ENCODE data around the gene ST3GAL2. TPM values are rescaled to one million over a fixed set of nuclear protein-coding genes. Genes with fewer than 3 reads are reported as not detected.

ST3GAL2 gene
- total and polyA plus RNA-seq, 9 of the 15 experiments (the other 6 are each of a cell fraction or from before 2014, with no cell fraction given), result 1.5 to 108 (median 34.3) TPM

GRCh38 chr16:70395345-70395901 is 43.5 kb downstream of the ST3GAL2 start (continued):
- peak; percentile 23; the same call in 1 of the 2 replicates for TF ChIP-seq POLR2AphosphoS2 (IDR thresholded peaks at IDR 0.05; ENCODE audit: low read length)
- no peak for TF ChIP-seq JUN (IDR thresholded peaks at IDR 0.05; ENCODE audit: borderline replicate concordance, low read depth, low read length)
- no peak for TF ChIP-seq JUN (CRISPR knock-in tag; IDR thresholded peaks at IDR 0.05; ENCODE audit: borderline replicate concordance)
- TF ChIP-seq, protein P1, sequence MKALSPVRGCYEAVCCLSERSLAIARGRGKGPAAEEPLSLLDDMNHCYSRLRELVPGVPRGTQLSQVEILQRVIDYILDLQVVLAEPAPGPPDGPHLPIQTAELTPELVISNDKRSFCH (CRISPR knock-in tag; IDR thresholded peaks at IDR 0.05), result no peak
- TF ChIP-seq, protein P1 (tag; IDR thresholded peaks at IDR 0.05), result peak; percentile 32; the same call in 1 of the 2 replicates
- peak; percentile 72 to 91 for TF ChIP-seq RAD21 (CRISPR knock-in tag; conservative IDR thresholded peaks at IDR 0.05 in 1 of 2, IDR thresholded peaks at IDR 0.05 in 1 of 2)
- TF ChIP-seq YY1 (IDR thresholded peaks at IDR 0.05; ENCODE audit: borderline replicate concordance in 1 of 3, control insufficient read depth in 1 of 3, extremely low read depth in 1 of 3, insufficient read depth in 3 of 3, insufficient read length in 1 of 3, insufficient replicate concordance in 2 of 3, low read depth in 1 of 3, low read length in 2 of 3), result peak in 1 of 3 experiments; percentile 17
- TF ChIP-seq PCBP2 (IDR thresholded peaks at IDR 0.05; ENCODE audit: low read depth, low read length, poor library complexity, severe bottlenecking), result no peak
- peak; percentile 44; the same call in 1 of the 2 replicates for TF ChIP-seq ETV5 (CRISPR knock-in tag; IDR thresholded peaks at IDR 0.05; ENCODE audit: low read depth)
- no peak for TF ChIP-seq DNMT1 (IDR thresholded peaks at IDR 0.05)

Measured in K562 (cell line).